Osteoblast (primary cell): Measurements from ENCODE around the gene DLG2. TPM values are rescaled to one million over a fixed set of nuclear protein-coding genes. Genes with fewer than 3 reads are reported as not detected.

Experiments
- DNase-seq: peaks from one replicate; pipeline ENCODE4 v3.0.0; 2011; ENCODE audit warnings: low spot score, mixed read lengths; ENCODE audit not compliant: insufficient read length; ENCODE audit errors: missing footprints
- H2AFZ ChIP-seq: 2 replicates; pipeline ENCODE4 v1.6.0; 2011; ENCODE audit warnings: mild to moderate bottlenecking, low read length
- H3K27ac ChIP-seq: 2 replicates; pipeline ENCODE4 v1.5.1; 2011; ENCODE audit warnings: mild to moderate bottlenecking, low read depth, low read length, moderate library complexity
- H3K27me3 ChIP-seq: 2 replicates; pipeline ENCODE4 v1.6.0; 2012; ENCODE audit warnings: mild to moderate bottlenecking, control low read depth, inconsistent platforms, low read length, moderate library complexity; ENCODE audit not compliant: insufficient read depth
- H3K36me3 ChIP-seq: 2 replicates; pipeline ENCODE4 v1.5.1; 2011; ENCODE audit warnings: mild to moderate bottlenecking, low read length, control low read depth, moderate library complexity; ENCODE audit not compliant: insufficient read depth
- H3K4me1 ChIP-seq: 2 replicates; pipeline ENCODE4 v1.5.1; 2011; ENCODE audit warnings: mild to moderate bottlenecking, low read length, control low read depth, moderate library complexity; ENCODE audit not compliant: insufficient read depth
- H3K4me2 ChIP-seq: 2 replicates; pipeline ENCODE4 v1.6.0; 2011; ENCODE audit warnings: mild to moderate bottlenecking, low read length; ENCODE audit not compliant: insufficient read depth
- H3K4me3 ChIP-seq: fragments of 200-600 bp; sonication (generic); 3 replicates; pipeline ENCODE4 v1.5.1; 2012; ENCODE audit warnings: mild to moderate bottlenecking, low read length, inconsistent platforms; ENCODE audit not compliant: insufficient read depth
- H3K79me2 ChIP-seq: 2 replicates; pipeline ENCODE4 v1.6.0; 2012; ENCODE audit warnings: mild to moderate bottlenecking, low read length, control low read depth, inconsistent platforms; ENCODE audit not compliant: insufficient read depth
- H3K9me3 ChIP-seq: 2 replicates; pipeline ENCODE4 v1.5.1; 2011; ENCODE audit warnings: low read depth, low read length, control low read depth
- H4K20me1 ChIP-seq: 2 replicates; pipeline ENCODE4 v1.6.0; 2012; ENCODE audit warnings: mild to moderate bottlenecking, low read length, control low read depth; ENCODE audit not compliant: insufficient read depth
- total RNA-seq: library from RNA; depleted of rRNA; stranded (reverse); fragments of >200 nt; gene quantifications from 2 replicates; pipeline ENCODE4 v1.2.3, GENCODE V29; 2012
- TF ChIP-seq, protein P1 (sequence below): IDR thresholded peaks from 2 replicates; pipeline ENCODE4 v1.5.1; 2011; ENCODE audit warnings: mild to moderate bottlenecking, low read depth, low read length, moderate library complexity; ENCODE audit errors: extremely low read depth

The DLG2 gene
- total RNA-seq, 1 donor = 3.3 TPM

DNA sequence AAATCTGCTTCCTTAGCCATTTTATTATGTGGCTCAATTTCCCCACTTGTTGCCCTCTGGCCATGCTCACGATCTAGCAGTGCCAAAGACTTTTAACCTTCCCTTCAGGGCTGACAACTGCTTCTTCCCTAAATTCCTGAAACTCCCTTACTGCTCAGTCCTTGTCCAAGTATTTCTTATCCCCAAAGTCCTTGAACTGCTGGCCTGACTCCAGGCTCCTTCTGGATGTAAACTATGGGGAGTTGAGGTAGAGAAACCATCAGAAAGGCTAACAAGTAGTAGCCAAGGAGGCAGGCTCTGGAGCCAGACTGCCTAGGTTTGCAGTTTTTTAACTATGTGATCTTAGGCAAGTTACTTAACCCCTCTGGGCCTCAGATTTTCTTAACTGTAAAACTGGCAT, 2082.3 kb downstream of the DLG2 start:
- H3K79me2 ChIP-seq = no peaks in the 10 kb centered on the region
- no peaks in the 10 kb centered on the region for H3K9me3 ChIP-seq
- no peak overlapping the region for H3K4me3 ChIP-seq

GRCh38 chr11:83543706-83544439, 2083.3 kb downstream of the DLG2 start:
- Histone ChIP-seq H3K9me3 (no peaks in the 10 kb centered on the region), H3K79me2 (no peaks in the 10 kb centered on the region), H3K4me3 (no peak overlapping the region), H3K4me2 (no peak overlapping the region), H3K4me1 (no peaks in the 10 kb centered on the region), H3K27me3 (no peaks in the 10 kb centered on the region), H3K36me3 (no peaks in the 10 kb centered on the region), H3K27ac (no peak overlapping the region), H2AFZ (no peak overlapping the region), H4K20me1 (no peaks in the 10 kb centered on the region)
- TF ChIP-seq, protein P1, sequence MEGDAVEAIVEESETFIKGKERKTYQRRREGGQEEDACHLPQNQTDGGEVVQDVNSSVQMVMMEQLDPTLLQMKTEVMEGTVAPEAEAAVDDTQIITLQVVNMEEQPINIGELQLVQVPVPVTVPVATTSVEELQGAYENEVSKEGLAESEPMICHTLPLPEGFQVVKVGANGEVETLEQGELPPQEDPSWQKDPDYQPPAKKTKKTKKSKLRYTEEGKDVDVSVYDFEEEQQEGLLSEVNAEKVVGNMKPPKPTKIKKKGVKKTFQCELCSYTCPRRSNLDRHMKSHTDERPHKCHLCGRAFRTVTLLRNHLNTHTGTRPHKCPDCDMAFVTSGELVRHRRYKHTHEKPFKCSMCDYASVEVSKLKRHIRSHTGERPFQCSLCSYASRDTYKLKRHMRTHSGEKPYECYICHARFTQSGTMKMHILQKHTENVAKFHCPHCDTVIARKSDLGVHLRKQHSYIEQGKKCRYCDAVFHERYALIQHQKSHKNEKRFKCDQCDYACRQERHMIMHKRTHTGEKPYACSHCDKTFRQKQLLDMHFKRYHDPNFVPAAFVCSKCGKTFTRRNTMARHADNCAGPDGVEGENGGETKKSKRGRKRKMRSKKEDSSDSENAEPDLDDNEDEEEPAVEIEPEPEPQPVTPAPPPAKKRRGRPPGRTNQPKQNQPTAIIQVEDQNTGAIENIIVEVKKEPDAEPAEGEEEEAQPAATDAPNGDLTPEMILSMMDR = no peak
- no peak for DNase-seq

More for the DNA sequence above, 2082.3 kb downstream of the DLG2 start:
- no peaks in the 10 kb centered on the region for H3K27me3 ChIP-seq
- H3K4me2 ChIP-seq = no peak overlapping the region
- no peak overlapping the region for H2AFZ ChIP-seq
- no peak for DNase-seq
- H3K36me3 ChIP-seq = no peaks in the 10 kb centered on the region
- no peak overlapping the region for H3K27ac ChIP-seq
- no peaks in the 10 kb centered on the region for H3K4me1 ChIP-seq
- no peaks in the 10 kb centered on the region for H4K20me1 ChIP-seq
- TF ChIP-seq, protein P1 = no peak

GRCh38 chr11:83542861-83543260, 2084.3 kb downstream of the DLG2 start:
- no peaks in the 10 kb centered on the region for H3K4me1 ChIP-seq
- no peaks in the 10 kb centered on the region for H3K27me3 ChIP-seq
- no peak for DNase-seq
- TF ChIP-seq, protein P1 = no peak
- H2AFZ ChIP-seq = no peak overlapping the region
- H3K79me2 ChIP-seq = no peaks in the 10 kb centered on the region
- no peak overlapping the region for H3K27ac ChIP-seq
- no peak overlapping the region for H3K4me2 ChIP-seq
- no peak overlapping the region for H3K4me3 ChIP-seq
- H3K36me3 ChIP-seq = no peaks in the 10 kb centered on the region
- H3K9me3 ChIP-seq = no peaks in the 10 kb centered on the region
- H4K20me1 ChIP-seq = no peaks in the 10 kb centered on the region

DNA sequence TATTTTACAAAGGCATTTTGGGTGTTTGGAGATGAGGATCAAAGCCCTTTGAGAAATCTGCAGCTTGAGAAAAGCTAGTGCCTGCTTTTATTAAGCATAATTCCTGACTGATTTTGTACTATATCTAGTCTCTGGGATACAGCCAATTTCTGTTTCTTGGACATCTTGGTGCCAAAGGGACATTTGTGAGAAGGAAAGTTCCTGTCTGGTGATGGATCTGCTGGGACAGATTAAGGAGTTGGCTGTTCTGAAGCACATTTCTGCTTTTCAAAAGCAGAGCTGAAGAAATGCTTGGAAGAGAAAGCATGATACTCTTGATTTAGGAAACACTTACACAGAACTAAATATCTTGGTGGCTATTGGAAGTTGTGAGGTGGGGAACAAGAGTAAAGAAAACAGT, 2086.4 kb downstream of the DLG2 start:
- Histone ChIP-seq H3K27ac (no peak overlapping the region), H3K4me2 (no peak overlapping the region), H3K27me3 (no peaks in the 10 kb centered on the region), H3K36me3 (no peaks in the 10 kb centered on the region), H2AFZ (no peak overlapping the region), H3K9me3 (no peaks in the 10 kb centered on the region), H4K20me1 (no peaks in the 10 kb centered on the region), H3K4me3 (no peak overlapping the region), H3K79me2 (no peaks in the 10 kb centered on the region), H3K4me1 (no peaks in the 10 kb centered on the region)
- DNase-seq = no peak
- TF ChIP-seq, protein P1 = no peak
